H9 (cell line): ENCODE measurements around the gene SNX21. TPM values are rescaled to one million over a fixed set of nuclear protein-coding genes. Genes with fewer than 3 reads are reported as not detected.

Experiments used
- DNase-seq: peaks from one replicate; pipeline ENCODE4 v3.0.0-alpha.2; 2017
- H2AFZ ChIP-seq: one replicate; pipeline ENCODE4 v1.6.1; 2013; ENCODE audit warnings: mild to moderate bottlenecking, low read length, control low read depth, moderate library complexity
- H2AK5ac ChIP-seq: 2 replicates; pipeline ENCODE4 v1.6.1; 2013; ENCODE audit warnings: low read length, control low read depth, mixed read lengths; ENCODE audit not compliant: insufficient read length
- H2BK120ac ChIP-seq: one replicate; pipeline ENCODE4 v1.6.1; 2013; ENCODE audit warnings: low read depth, mild to moderate bottlenecking, low read length, control low read depth, inconsistent platforms; ENCODE audit not compliant: poor library complexity, severe bottlenecking
- H2BK12ac ChIP-seq: 2 replicates; pipeline ENCODE4 v1.6.1; 2013; ENCODE audit warnings: low read length, control low read depth, mixed read lengths, low read depth; ENCODE audit not compliant: insufficient read length
- H2BK15ac ChIP-seq: 2 replicates; pipeline ENCODE4 v1.6.1; 2013; ENCODE audit warnings: low read depth, low read length, control low read depth
- H2BK20ac ChIP-seq: one replicate; pipeline ENCODE4 v1.6.1; 2013; ENCODE audit warnings: low read depth, mild to moderate bottlenecking, low read length, control low read depth, inconsistent platforms; ENCODE audit not compliant: poor library complexity, severe bottlenecking
- H2BK5ac ChIP-seq: 2 replicates; pipeline ENCODE4 v1.6.1; 2013; ENCODE audit warnings: low read length, control low read depth, mixed read lengths; ENCODE audit not compliant: insufficient read length
- H3K14ac ChIP-seq: 2 replicates; pipeline ENCODE4 v1.6.1; 2013; ENCODE audit warnings: low read length, control low read depth; ENCODE audit not compliant: insufficient read depth
- H3K18ac ChIP-seq: 2 replicates; pipeline ENCODE4 v1.6.1; 2013; ENCODE audit warnings: low read depth, mild to moderate bottlenecking, mixed read lengths, low read length, control low read depth; ENCODE audit not compliant: insufficient read length
- H3K23ac ChIP-seq: 2 replicates; pipeline ENCODE4 v1.6.1; 2013; ENCODE audit warnings: low read length, control low read depth, mixed read lengths, low read depth; ENCODE audit not compliant: insufficient read length
- H3K23me2 ChIP-seq: 2 replicates; pipeline ENCODE4 v1.6.1; 2013; ENCODE audit warnings: low read depth, mild to moderate bottlenecking, mixed read lengths, low read length, control low read depth; ENCODE audit not compliant: insufficient read length, poor library complexity, severe bottlenecking
- H3K27ac ChIP-seq: 2 replicates; pipeline ENCODE4 v1.5.1; 2013; ENCODE audit warnings: low read length, control low read depth, mixed read lengths, low read depth; ENCODE audit not compliant: insufficient read length
- H3K27me3 ChIP-seq: 2 replicates; pipeline ENCODE4 v1.6.1; 2013; ENCODE audit warnings: low read length, control low read depth, inconsistent platforms; ENCODE audit not compliant: insufficient read depth
- H3K4ac ChIP-seq: 2 replicates; pipeline ENCODE4 v1.6.1; 2013; ENCODE audit warnings: low read depth, mild to moderate bottlenecking, control low read depth, inconsistent platforms, low read length, moderate library complexity
- H3K4me1 ChIP-seq: 2 replicates; pipeline ENCODE4 v1.6.1; 2013; ENCODE audit warnings: low read length, control low read depth, inconsistent platforms; ENCODE audit not compliant: insufficient read depth
- H3K4me2 ChIP-seq: 2 replicates; pipeline ENCODE4 v1.6.1; 2013; ENCODE audit warnings: low read length, control low read depth, mixed read lengths; ENCODE audit not compliant: insufficient read length, insufficient read depth
- H3K56ac ChIP-seq: 2 replicates; pipeline ENCODE4 v1.6.1; 2013; ENCODE audit warnings: low read depth, mild to moderate bottlenecking, mixed read lengths, low read length, control low read depth; ENCODE audit not compliant: insufficient read length
- H3K79me1 ChIP-seq: 2 replicates; pipeline ENCODE4 v1.6.1; 2013; ENCODE audit warnings: low read depth, mild to moderate bottlenecking, moderate library complexity, low read length, control low read depth, inconsistent platforms; ENCODE audit not compliant: insufficient read depth, poor library complexity, severe bottlenecking
- H3K79me2 ChIP-seq: 2 replicates; pipeline ENCODE4 v1.6.1; 2013; ENCODE audit warnings: low read length, control low read depth, inconsistent platforms; ENCODE audit not compliant: insufficient read depth
- H3K9ac ChIP-seq: 2 replicates; pipeline ENCODE4 v1.6.1; 2013; ENCODE audit warnings: low read length, control low read depth, mixed read lengths; ENCODE audit not compliant: insufficient read length; ENCODE audit errors: extremely low read depth
- H3K9me3 ChIP-seq: one replicate; pipeline ENCODE4 v1.6.1; 2013; ENCODE audit warnings: low read depth, low read length, inconsistent platforms; ENCODE audit not compliant: control insufficient read depth
- H3T11ph ChIP-seq: one replicate; pipeline ENCODE4 v1.6.1; 2013; ENCODE audit warnings: mild to moderate bottlenecking, low read length, control low read depth, inconsistent platforms
- H4K20me1 ChIP-seq: one replicate; pipeline ENCODE4 v1.6.1; 2013; ENCODE audit not compliant: control insufficient read depth, insufficient read length, insufficient read depth
- H4K5ac ChIP-seq: 2 replicates; pipeline ENCODE4 v1.6.1; 2013; ENCODE audit warnings: low read depth, mild to moderate bottlenecking, mixed read lengths, low read length, control low read depth; ENCODE audit not compliant: insufficient read length
- H4K8ac ChIP-seq: replicated peaks from 2 replicates; pipeline ENCODE4 v1.6.1; 2013; ENCODE audit warnings: low read length, control low read depth, mixed read lengths, low read depth; ENCODE audit not compliant: insufficient read length
- H4K91ac ChIP-seq: 2 replicates; pipeline ENCODE4 v1.6.1; 2013; ENCODE audit warnings: low read depth, mild to moderate bottlenecking, moderate library complexity, mixed read lengths, low read length, control low read depth; ENCODE audit not compliant: insufficient read length
- H3K27ac Mint-ChIP-seq, 3 experiments: 2 replicates in 2 of 3; 3 replicates in 1 of 3; pipeline ENCODE4 v1.8.0; 2020 to 2021; ENCODE audit warnings: mixed read lengths in 3 of 3, mild to moderate bottlenecking in 1 of 3, moderate library complexity in 1 of 3
- H3K27me3 Mint-ChIP-seq: 2 replicates; pipeline ENCODE4 v1.8.0; 2021; ENCODE audit warnings: low read depth, mild to moderate bottlenecking, moderate library complexity, mixed read lengths
- H3K36me3 Mint-ChIP-seq, 3 experiments: 2 replicates in 2 of 3; 3 replicates in 1 of 3; pipeline ENCODE4 v1.8.0; 2020 to 2021; ENCODE audit warnings: low read depth in 3 of 3, mixed read lengths in 3 of 3; ENCODE audit not compliant: insufficient read depth in 1 of 3
- H3K4me1 Mint-ChIP-seq, 2 experiments: 2 replicates each; pipeline ENCODE4 v1.8.0; 2020; ENCODE audit warnings: mixed read lengths in 2 of 2
- H3K4me3 Mint-ChIP-seq, 2 experiments: 2 replicates in 1 of 2; 3 replicates in 1 of 2; pipeline ENCODE4 v1.8.0; 2020 to 2021; ENCODE audit warnings: mild to moderate bottlenecking in 2 of 2, mixed read lengths in 2 of 2, moderate library complexity in 1 of 2
- H3K9me3 Mint-ChIP-seq, 2 experiments: 2 replicates in 1 of 2; 3 replicates in 1 of 2; pipeline ENCODE4 v1.8.0; 2020; ENCODE audit warnings: mild to moderate bottlenecking in 2 of 2, mixed read lengths in 2 of 2, moderate library complexity in 1 of 2
- WGBS: extraction: QIAGEN DNeasy Blood & Tissue Kit; methylation state at CpG from one replicate; pipeline ENCODE4 v1.1.7; 2013; ENCODE audit warnings: missing lambda C conversion rate, low lambda C conversion rate, mixed read lengths; ENCODE audit not compliant: insufficient read length; ENCODE audit errors: extremely low coverage; 5-methylcytosine and 5-hydroxymethylcytosine counted together
- total RNA-seq: library from RNA; stranded (reverse); gene quantifications from 2 replicates; pipeline ENCODE4 v1.2.1, GENCODE V29; 2021
- TF ChIP-seq, protein P1 (sequence below): fragments of 200-600 bp; sonication (generic); conservative IDR thresholded peaks from 3 replicates; pipeline ENCODE4 v1.8.0; 2021; ENCODE audit warnings: antibody characterized with exemption, mild to moderate bottlenecking

The SNX21 gene
- total RNA-seq, 1 experiment from 2014 or later, result 20.5 TPM

- H2BK20ac ChIP-seq, result no peak within 1 kb of the TSS
- no peak within 1 kb of the TSS for H3K4ac ChIP-seq
- peaks cover 20 to 43% of the 10 kb centered on the region in 2 experiments for H3K4me1 Mint-ChIP-seq
- H4K91ac ChIP-seq, result no peak within 1 kb of the TSS
- H2AK5ac ChIP-seq, result no peak within 1 kb of the TSS
- no peak within 1 kb of the TSS for H2BK12ac ChIP-seq
- H3K23me2 ChIP-seq, result no peaks in the 10 kb centered on the region
- no peaks in the 10 kb centered on the region for H3K79me2 ChIP-seq
- no peak within 1 kb of the TSS for H3K56ac ChIP-seq
- H3K9ac ChIP-seq, result no peak within 1 kb of the TSS
- no peak within 1 kb of the TSS for H4K8ac ChIP-seq
- no peak within 1 kb of the TSS for H4K5ac ChIP-seq
- peaks cover 28% of the 10 kb centered on the region for H3K27me3 Mint-ChIP-seq
- no peak within 1 kb of the TSS for H3T11ph ChIP-seq
- no peak within 1 kb of the TSS for H3K4me3 Mint-ChIP-seq
- no peak within 1 kb of the TSS for H2AFZ ChIP-seq
- no peaks in the 10 kb centered on the region; a peak in 1 of 5 replicates for H3K9me3 Mint-ChIP-seq
- H3K27ac ChIP-seq, result no peak within 1 kb of the TSS
- H3K4me2 ChIP-seq, result no peak within 1 kb of the TSS
- TF ChIP-seq, protein P1, sequence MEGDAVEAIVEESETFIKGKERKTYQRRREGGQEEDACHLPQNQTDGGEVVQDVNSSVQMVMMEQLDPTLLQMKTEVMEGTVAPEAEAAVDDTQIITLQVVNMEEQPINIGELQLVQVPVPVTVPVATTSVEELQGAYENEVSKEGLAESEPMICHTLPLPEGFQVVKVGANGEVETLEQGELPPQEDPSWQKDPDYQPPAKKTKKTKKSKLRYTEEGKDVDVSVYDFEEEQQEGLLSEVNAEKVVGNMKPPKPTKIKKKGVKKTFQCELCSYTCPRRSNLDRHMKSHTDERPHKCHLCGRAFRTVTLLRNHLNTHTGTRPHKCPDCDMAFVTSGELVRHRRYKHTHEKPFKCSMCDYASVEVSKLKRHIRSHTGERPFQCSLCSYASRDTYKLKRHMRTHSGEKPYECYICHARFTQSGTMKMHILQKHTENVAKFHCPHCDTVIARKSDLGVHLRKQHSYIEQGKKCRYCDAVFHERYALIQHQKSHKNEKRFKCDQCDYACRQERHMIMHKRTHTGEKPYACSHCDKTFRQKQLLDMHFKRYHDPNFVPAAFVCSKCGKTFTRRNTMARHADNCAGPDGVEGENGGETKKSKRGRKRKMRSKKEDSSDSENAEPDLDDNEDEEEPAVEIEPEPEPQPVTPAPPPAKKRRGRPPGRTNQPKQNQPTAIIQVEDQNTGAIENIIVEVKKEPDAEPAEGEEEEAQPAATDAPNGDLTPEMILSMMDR, result no peak
- H3K36me3 Mint-ChIP-seq, result no peaks in the 10 kb centered on the region; a peak in 1 of 7 replicates
- no peak within 1 kb of the TSS for H2BK15ac ChIP-seq
- peak within 1 kb of the TSS in 1 of 3 experiments; percentile 82; a peak in 3 of 7 replicates for H3K27ac Mint-ChIP-seq
- no peak within 1 kb of the TSS for H3K18ac ChIP-seq
- H3K27me3 ChIP-seq, result no peaks in the 10 kb centered on the region; the same call in 1 of the 2 replicates
- H3K23ac ChIP-seq, result no peak within 1 kb of the TSS
- no peaks in the 10 kb centered on the region for H3K4me1 ChIP-seq
- no peak within 1 kb of the TSS for H2BK5ac ChIP-seq
- no peak within 1 kb of the TSS for H3K14ac ChIP-seq
- no peaks in the 10 kb centered on the region for H3K79me1 ChIP-seq
- no peaks in the 10 kb centered on the region for H3K9me3 ChIP-seq
- H2BK120ac ChIP-seq, result no peak within 1 kb of the TSS
- no peaks in the 10 kb centered on the region for H4K20me1 ChIP-seq
- WGBS, result no CpG with 5 or more reads among the region's 8 CpGs
- no peak for DNase-seq
Measured at GRCh38 chr20:45827030-45827652, 6.5 kb upstream of the SNX21 start, which contains the start of gene TNNC2. TSS of gene TNNC2 (minus strand) at chr20:45827312. CDS start at chr20:45827248, 64 bp downstream.
